HCT116 (cell line): ENCODE data around the gene AK5. TPM values are rescaled to one million over a fixed set of nuclear protein-coding genes. Genes with fewer than 3 reads are reported as not detected.

ENCODE experiments used
- ATAC-seq: fragments of 200-7000 bp; cut with Tn5 transposase; 2 replicates; pipeline ENCODE4 v1.9.1; 2020; ENCODE audit warnings: mild to moderate bottlenecking, moderate library complexity
- BruUV-seq: library from RNA; stranded (reverse); fragments of 400-500 nt; replicated peaks from 2 replicates; lab custom pipeline; 2021; lab: Mats Ljungman, UMichigan
- CTCF ChIA-PET: fragments of 300-600 bp; sonication (Branson Sonifier 250); formaldehyde crosslinking; loops from one replicate; lab custom pipeline; 2021; ENCODE audit warnings: antibody characterized with exemption; lab: Charles Lee
- POLR2A ChIA-PET: fragments of 300-600, 350-600 bp; sonication (Branson Sonifier 250); formaldehyde crosslinking; loops from one replicate; lab custom pipeline; 2021; ENCODE audit warnings: antibody characterized with exemption; lab: Charles Lee
- RAD21 ChIA-PET, 2 experiments: fragments of 300-600 bp; sonication (Branson Sonifier 250); formaldehyde crosslinking; loops; one replicate each; lab custom pipeline; 2023; ENCODE audit warnings: low total read pairs in 2 of 2; ENCODE audit not compliant: uncharacterized antibody in 2 of 2, unreplicated experiment in 2 of 2, low non-redundant PET in 1 of 2; lab: Charles Lee
- DNase-seq: peaks from one replicate; pipeline ENCODE4 v3.0.0-alpha.2; 2010; ENCODE audit warnings: low read depth, low spot score
- H2AFZ ChIP-seq: fragments of 200-600 bp; shearing (Covaris generic), sonication (generic); 2 replicates; pipeline ENCODE4 v1.6.1; 2017; ENCODE audit warnings: low read depth, mixed run types, mixed read lengths, antibody characterized with exemption, low read length; ENCODE audit not compliant: poor library complexity, severe bottlenecking
- H3K27ac ChIP-seq: 2 replicates; pipeline ENCODE4 v1.5.1; 2012; ENCODE audit warnings: low read depth, low read length
- H3K27me3 ChIP-seq: fragments of 200-600 bp; sonication (generic); 2 replicates; pipeline ENCODE4 v1.6.1; 2016; ENCODE audit warnings: mixed run types, low read length, mixed read lengths; ENCODE audit not compliant: insufficient read depth
- H3K36me3 ChIP-seq, 2 experiments: fragments of 200-500 bp in 1 of 2; fragments of 200-600 bp in 1 of 2; sonication (Bioruptor generic) in 1 of 2; sonication (generic) in 1 of 2; 2 replicates each; pipeline versions ENCODE4 v1.5.1 to v1.6.1; 2014 to 2016; ENCODE audit warnings: low read length in 2 of 2, inconsistent platforms in 1 of 2, mixed read lengths in 1 of 2, mixed run types in 1 of 2; ENCODE audit not compliant: insufficient read depth in 2 of 2, control insufficient read depth in 1 of 2
- H3K4me1 ChIP-seq, 2 experiments: fragments of 200-600 bp in 1 of 2; sonication (generic) in 1 of 2; 2 replicates each; pipeline versions ENCODE4 v1.5.1 to v1.6.1; 2012 to 2017; ENCODE audit warnings: low read length in 2 of 2, inconsistent platforms in 1 of 2, mild to moderate bottlenecking in 1 of 2, mixed read lengths in 1 of 2, mixed run types in 1 of 2, moderate library complexity in 1 of 2; ENCODE audit not compliant: insufficient read depth in 2 of 2, control insufficient read depth in 1 of 2
- H3K4me2 ChIP-seq: fragments of 200-600 bp; sonication (generic); 2 replicates; pipeline ENCODE4 v1.6.1; 2017; ENCODE audit warnings: mixed run types, low read length, mixed read lengths
- H3K4me3 ChIP-seq, 2 experiments: fragments of 200-600 bp in 1 of 2; sonication (generic) in 1 of 2; replicated peaks in 1 of 2; 2 replicates each; pipeline ENCODE4 v1.5.1; 2011 to 2016; ENCODE audit warnings: low read length in 2 of 2, control low read depth in 1 of 2, low read depth in 1 of 2, mild to moderate bottlenecking in 1 of 2, mixed read lengths in 1 of 2, mixed run types in 1 of 2
- H3K79me2 ChIP-seq: fragments of 200-600 bp; sonication (generic); 2 replicates; pipeline ENCODE4 v1.6.1; 2017; ENCODE audit warnings: mild to moderate bottlenecking, mixed run types, low read length, moderate library complexity, mixed read lengths; ENCODE audit not compliant: insufficient read depth
- H3K9ac ChIP-seq: fragments of 200-600 bp; sonication (generic); 2 replicates; pipeline ENCODE4 v1.6.1; 2016; ENCODE audit warnings: low read length, mixed read lengths
- H3K9me2 ChIP-seq: fragments of 200-600 bp; sonication (generic), shearing (Covaris generic); 2 replicates; pipeline ENCODE4 v1.6.1; 2017; ENCODE audit warnings: mixed run types, mild to moderate bottlenecking, moderate library complexity; ENCODE audit not compliant: insufficient read depth
- H3K9me3 ChIP-seq, 2 experiments: fragments of 200-500 bp in 1 of 2; fragments of 200-600 bp in 1 of 2; sonication (Bioruptor generic) in 1 of 2; sonication (generic) in 1 of 2; 2 replicates each; pipeline ENCODE4 v1.6.1; 2014 to 2017; ENCODE audit warnings: low read length in 2 of 2, mixed read lengths in 2 of 2, inconsistent platforms in 1 of 2, low read depth in 1 of 2, mild to moderate bottlenecking in 1 of 2, mixed run types in 1 of 2, moderate library complexity in 1 of 2; ENCODE audit not compliant: control insufficient read depth in 1 of 2, insufficient read depth in 1 of 2
- H4K20me1 ChIP-seq: fragments of 200-600 bp; sonication (generic), shearing (Covaris generic); 2 replicates; pipeline ENCODE4 v1.6.1; 2017; ENCODE audit warnings: mixed run types, mild to moderate bottlenecking, moderate library complexity; ENCODE audit not compliant: insufficient read depth
- CBX3 ChIP-seq: IDR thresholded peaks from 2 replicates; pipeline ENCODE4 v1.6.1; 2012; ENCODE audit warnings: low read depth
- CEBPB ChIP-seq: IDR thresholded peaks from 2 replicates; pipeline ENCODE4 v1.6.1; 2012; ENCODE audit warnings: low read depth
- CTCF ChIP-seq, 3 experiments: fragments of 200-600 bp in 1 of 3; sonication (generic) in 1 of 3; IDR thresholded peaks in 2 of 3; conservative IDR thresholded peaks in 1 of 3; 2 replicates each; pipeline ENCODE4 v1.5.1; 2012 to 2017; ENCODE audit warnings: low read depth in 2 of 3, low read length in 2 of 3, antibody characterized with exemption in 1 of 3, borderline replicate concordance in 1 of 3, control low read depth in 1 of 3, mild to moderate bottlenecking in 1 of 3, mixed read lengths in 1 of 3, mixed run types in 1 of 3, moderate library complexity in 1 of 3; ENCODE audit not compliant: insufficient read depth in 1 of 3
- EZH2 ChIP-seq: fragments of 200-600 bp; sonication (generic); IDR thresholded peaks from 2 replicates; pipeline ENCODE4 v1.6.1; 2017; ENCODE audit warnings: antibody characterized with exemption, mixed run types
- MAX ChIP-seq: IDR thresholded peaks from 2 replicates; pipeline ENCODE4 v1.6.1; 2012
- POLR2AphosphoS5 ChIP-seq: IDR thresholded peaks from 2 replicates; pipeline ENCODE4 v1.6.1; 2011; ENCODE audit warnings: mild to moderate bottlenecking, low read depth, low read length, moderate library complexity
- RAD21 ChIP-seq: IDR thresholded peaks from 2 replicates; pipeline ENCODE4 v1.6.1; 2012; ENCODE audit warnings: low read depth, mild to moderate bottlenecking
- SIN3A ChIP-seq: IDR thresholded peaks from 2 replicates; pipeline ENCODE4 v1.6.1; 2012; ENCODE audit warnings: low read depth
- SP1 ChIP-seq: IDR thresholded peaks from 2 replicates; pipeline ENCODE4 v1.6.1; 2012; ENCODE audit warnings: low read depth
- ZFX ChIP-seq: fragments of 450-650 bp; IDR thresholded peaks from 2 replicates; pipeline ENCODE4 v1.6.1; 2017
- intact Hi-C: fragments of 100-400 bp; cut with micrococcal nuclease; formaldehyde crosslinking; loops from 2 replicates; pipeline ENCODE4 v1.10.0; 2022
- total RNA-seq: library from RNA; stranded (reverse); gene quantifications from one replicate; pipeline ENCODE4 v1.2.1, GENCODE V29; 2021; ENCODE audit not compliant: unreplicated experiment

The AK5 gene
- total RNA-seq, 1 experiment from 2014 or later: 0.22 TPM

GRCh38 chr1:77282187-77282865, 507 bp downstream of the AK5 start:
- intact Hi-C loops: no loop called here

More at GRCh38 chr1:77282187-77282865, 507 bp downstream of the AK5 start:
- ChIA-PET CTCF (no interaction called here), RAD21 (no interaction called here), POLR2A (no interaction called here)
- H3K4me1 ChIP-seq: no peaks in the 10 kb centered on the region
- no peaks in the 10 kb centered on the region for H4K20me1 ChIP-seq
- TF ChIP-seq CBX3 (no peak), SP1 (no peak), MAX (no peak), CEBPB (no peak), EZH2 (no peak), CTCF (IDR thresholded peaks at IDR 0.05 in 2 of 3, conservative IDR thresholded peaks at IDR 0.05 in 1 of 3; ENCODE audit: borderline replicate concordance in 1 of 3, insufficient read depth in 1 of 3, low read depth in 2 of 3, low read length in 2 of 3) (no peak), RAD21 (no peak), POLR2AphosphoS5 (no peak), SIN3A (no peak), ZFX (no peak)
- ATAC-seq (no peak), DNase-seq (no peak)
- no peaks in the 10 kb centered on the region for H3K79me2 ChIP-seq
- no peaks in the 10 kb centered on the region for H3K36me3 ChIP-seq
- H3K9me2 ChIP-seq: no peaks in the 10 kb centered on the region
- H3K4me2 ChIP-seq: no peak overlapping the region
- H3K27ac ChIP-seq: no peak overlapping the region
- H2AFZ ChIP-seq: no peak overlapping the region
- H3K9me3 ChIP-seq: no peaks in the 10 kb centered on the region
- no peak overlapping the region for H3K4me3 ChIP-seq
- BruUV-seq: no TSS peak
- H3K27me3 ChIP-seq: no peaks in the 10 kb centered on the region
- H3K9ac ChIP-seq: no peak overlapping the region
